Stimulated activated CD4-positive, alpha-beta T cell treated with anti-CD3 and anti-CD28 coated beads, Interleukin-15, amount 100 ng/mL, for 1 hour (primary cell): ENCODE data around the gene SCGN.

Source experiments
- DNase-seq, 2 donors: peaks; one replicate each; pipeline ENCODE4 v3.0.0-alpha.2; 2020; ENCODE audit warnings: low read depth in 1 of 2, low spot score in 1 of 2

SCGN gene, protein sequence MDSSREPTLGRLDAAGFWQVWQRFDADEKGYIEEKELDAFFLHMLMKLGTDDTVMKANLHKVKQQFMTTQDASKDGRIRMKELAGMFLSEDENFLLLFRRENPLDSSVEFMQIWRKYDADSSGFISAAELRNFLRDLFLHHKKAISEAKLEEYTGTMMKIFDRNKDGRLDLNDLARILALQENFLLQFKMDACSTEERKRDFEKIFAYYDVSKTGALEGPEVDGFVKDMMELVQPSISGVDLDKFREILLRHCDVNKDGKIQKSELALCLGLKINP

DNA sequence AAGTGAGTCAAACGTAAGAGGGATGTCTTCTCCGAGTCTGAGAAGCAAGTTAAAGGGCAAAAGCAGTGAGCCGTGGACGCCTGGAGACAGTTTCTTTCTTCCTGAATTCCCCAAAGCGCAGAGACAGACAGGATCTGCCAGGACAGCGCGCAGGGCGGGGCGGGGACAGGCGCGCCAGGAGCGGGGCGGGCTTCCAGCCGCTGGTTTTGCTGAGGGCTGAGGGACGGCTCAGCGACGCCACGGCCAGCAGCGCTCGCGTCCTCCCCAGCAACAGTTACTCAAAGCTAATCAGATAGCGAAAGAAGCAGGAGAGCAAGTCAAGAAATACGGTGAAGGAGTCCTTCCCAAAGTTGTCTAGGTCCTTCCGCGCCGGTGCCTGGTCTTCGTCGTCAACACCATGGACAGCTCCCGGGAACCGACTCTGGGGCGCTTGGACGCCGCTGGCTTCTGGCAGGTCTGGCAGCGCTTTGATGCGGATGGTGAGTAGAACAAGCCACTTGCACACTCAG is at the start of gene SCGN:
Gene SCGN (plus strand): TSS at position 209 of the 509 bp plus-strand sequence. CDS start 189 bp downstream, at position 398.
- peak in 1 of 2 donors; percentile 13 for DNase-seq

- no peak for DNase-seq
Measured at GRCh38 chr6:25602674-25602982, 49.4 kb upstream of the SCGN start.

DNA sequence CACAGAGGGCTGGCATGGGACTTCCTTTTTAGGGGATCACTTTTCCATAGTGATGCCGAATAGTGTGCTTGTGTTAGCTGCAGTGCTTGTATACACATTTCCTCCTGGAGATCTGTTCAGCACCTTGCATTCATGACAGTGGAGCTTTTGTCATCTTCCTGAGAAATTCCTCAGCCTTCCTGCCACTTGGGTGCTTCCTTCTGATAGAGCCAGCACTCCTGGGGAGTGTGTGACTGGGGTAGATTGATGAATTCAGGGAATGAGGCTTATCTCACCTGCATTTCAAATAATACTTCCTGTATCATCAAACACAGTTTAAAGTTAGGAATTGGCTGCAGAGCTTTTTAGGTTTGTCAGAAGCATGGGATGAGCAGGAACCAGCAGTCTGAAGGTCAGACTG is 48.8 kb upstream of the SCGN start:
- no peak for DNase-seq

- no peak for DNase-seq
Measured at GRCh38 chr6:25606151-25606550, 45.9 kb upstream of the SCGN start.

GRCh38 chr6:25608558-25609174 is 43.3 kb upstream of the SCGN start:
- no peak for DNase-seq

DNA sequence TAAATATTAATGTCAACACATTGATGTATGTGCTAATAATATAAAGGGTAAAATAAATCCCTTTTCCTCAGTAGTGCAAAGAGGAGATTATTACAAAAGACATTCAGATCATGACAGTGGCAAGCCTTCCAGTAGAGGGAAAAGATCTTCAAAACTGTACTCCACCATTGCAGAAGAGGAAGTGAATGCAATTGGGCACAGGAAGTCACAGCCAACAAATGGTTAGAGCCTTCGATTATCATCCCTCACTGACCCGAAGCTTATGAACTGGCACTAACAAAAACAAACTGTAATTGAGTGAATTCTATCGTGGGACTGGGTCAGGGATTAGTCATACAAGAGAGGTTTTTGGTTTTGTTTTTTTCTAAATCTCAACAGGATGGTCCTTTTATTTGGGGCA is 39.3 kb upstream of the SCGN start:
- DNase-seq = no peak

GRCh38 chr6:25613415-25613814 is 38.6 kb upstream of the SCGN start:
- no peak for DNase-seq

DNA sequence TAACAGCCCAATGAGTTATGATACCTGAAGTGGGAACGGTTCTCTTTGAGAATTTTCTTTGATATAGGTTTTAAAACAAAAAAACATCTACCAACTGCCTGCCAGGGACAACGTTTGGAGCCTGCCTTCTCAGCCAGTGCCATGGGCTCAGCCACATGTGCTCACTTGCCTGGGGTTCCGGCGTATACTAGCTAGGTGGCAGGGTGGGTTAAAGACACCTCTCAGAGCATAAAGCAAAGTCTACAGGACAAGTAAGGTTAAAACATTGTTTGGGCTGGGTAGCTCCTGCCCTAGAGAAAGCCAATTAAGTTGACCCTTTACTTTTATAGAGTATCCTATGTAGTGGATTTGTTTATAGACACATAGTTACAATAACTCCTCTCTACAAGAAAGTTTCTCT is 38.0 kb upstream of the SCGN start:
- no peak for DNase-seq

DNA sequence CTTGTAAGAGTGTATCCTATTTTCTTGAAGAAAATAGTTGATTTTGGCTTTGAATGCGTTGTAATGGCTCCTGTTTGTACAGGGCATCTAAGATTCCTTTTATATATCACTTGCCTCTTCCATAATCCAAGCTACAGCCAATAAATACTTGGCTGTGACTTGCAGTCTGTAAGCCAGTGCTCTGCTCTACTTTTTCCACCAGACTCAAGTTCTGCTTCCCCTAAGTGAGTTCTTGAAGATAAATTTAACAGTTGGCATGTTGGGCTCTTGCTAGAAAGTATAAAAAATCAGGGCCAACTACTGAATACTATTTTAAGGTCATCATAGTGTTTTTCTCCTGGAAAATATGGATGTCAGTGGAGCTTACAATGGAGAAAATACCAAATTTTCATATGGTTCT is 36.5 kb upstream of the SCGN start:
- DNase-seq = no peak

- DNase-seq = no peak
Measured at GRCh38 chr6:25617997-25618396, 34.0 kb upstream of the SCGN start.

DNA sequence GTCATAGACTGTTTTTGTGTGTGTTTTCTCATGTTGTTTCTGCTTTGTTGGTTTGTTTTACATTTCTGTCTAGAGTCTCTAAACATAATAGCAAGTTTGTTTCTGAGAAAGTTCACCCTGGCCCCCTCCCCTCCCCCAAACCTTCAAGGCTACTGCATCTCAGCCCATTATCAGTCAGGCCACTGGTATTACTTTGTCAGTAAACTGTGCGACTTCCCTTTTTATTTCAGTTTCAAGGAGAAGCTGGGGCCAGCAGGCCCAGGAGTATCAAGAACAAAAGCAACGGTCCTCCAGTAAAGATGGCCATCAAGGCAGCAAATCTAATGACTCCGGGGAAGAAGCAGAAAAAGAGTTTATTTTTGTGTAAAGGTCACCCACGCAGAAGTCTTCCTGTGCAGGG is 32.8 kb upstream of the SCGN start:
- no peak for DNase-seq

- DNase-seq = no peak
Measured at GRCh38 chr6:25620391-25620790, 31.6 kb upstream of the SCGN start.

- DNase-seq = no peak
Measured at GRCh38 chr6:25623065-25623464, 28.9 kb upstream of the SCGN start.

GRCh38 chr6:25623879-25624278 is 28.1 kb upstream of the SCGN start:
- no peak for DNase-seq

DNA sequence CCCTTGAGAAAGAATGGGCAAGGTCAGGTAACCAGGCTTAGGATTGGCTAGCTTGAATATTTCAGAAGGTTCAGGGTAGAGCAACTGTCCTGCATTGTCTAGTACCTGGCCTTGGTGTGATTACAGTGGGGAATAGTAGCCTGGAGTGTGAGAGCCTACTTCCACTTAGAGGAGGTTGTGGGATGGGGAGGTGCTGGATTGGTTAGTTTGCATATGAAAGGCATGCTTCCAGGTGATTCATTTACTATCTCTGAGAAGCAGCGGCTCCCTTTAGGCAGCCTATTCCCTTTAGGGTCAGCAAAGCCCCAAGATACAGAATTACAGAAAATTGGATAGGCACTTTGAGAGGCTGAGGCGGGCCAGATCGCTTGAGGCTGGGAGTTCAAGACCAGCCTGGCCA is 25.0 kb upstream of the SCGN start:
- no peak for DNase-seq

- DNase-seq = no peak
Measured at GRCh38 chr6:25628471-25629197, 23.4 kb upstream of the SCGN start.

DNA sequence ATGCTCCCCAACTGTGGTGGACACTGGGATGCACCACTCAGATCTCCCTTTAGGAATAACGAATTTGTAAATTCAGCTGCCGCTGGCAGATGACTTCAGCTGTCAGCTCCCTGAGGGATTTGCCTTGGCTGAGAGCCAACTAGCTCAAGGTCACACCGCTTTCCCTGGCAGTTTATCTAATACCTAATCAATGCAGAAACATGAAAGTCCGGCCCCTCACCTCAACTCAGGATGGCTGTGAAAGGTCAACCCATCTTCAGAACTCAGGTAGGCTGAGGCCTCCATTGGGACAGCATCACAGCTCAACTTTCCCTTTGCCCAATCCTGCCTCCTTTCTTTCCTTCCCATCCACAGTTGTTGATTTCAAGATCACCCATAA is 22.8 kb upstream of the SCGN start:
- DNase-seq = no peak

GRCh38 chr6:25630508-25631278 is 21.3 kb upstream of the SCGN start:
- DNase-seq = no peak

GRCh38 chr6:25635886-25636317 is 16.1 kb upstream of the SCGN start:
- no peak for DNase-seq

DNA sequence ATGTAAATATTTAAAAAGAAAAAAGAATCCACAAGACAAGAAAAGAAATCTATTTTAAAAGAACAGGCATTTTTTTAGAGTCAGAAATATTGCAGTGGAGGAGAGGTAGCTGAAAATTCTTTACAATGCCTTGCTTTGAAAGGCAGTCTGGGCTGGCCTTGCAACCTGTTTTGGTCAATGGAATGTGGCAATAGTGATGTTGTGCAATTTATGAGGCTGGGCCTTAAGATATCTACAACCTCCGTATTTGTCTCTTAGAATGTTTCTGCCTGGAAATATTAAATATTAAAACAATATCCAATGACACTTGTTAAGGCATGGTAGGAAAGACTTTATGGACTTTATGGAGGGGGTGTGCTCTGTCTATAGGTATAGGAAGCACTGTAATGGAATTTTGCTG is 14.8 kb upstream of the SCGN start:
- DNase-seq = no peak

- DNase-seq = no peak
Measured at GRCh38 chr6:25637960-25638434, 14.0 kb upstream of the SCGN start.
